Measurements from ENCODE around the gene RPTOR. TPM values are rescaled to one million over a fixed set of nuclear protein-coding genes. Genes with fewer than 3 reads are reported as not detected.

RPTOR gene
- polyA plus RNA-seq, 1 experiment: 10.8 TPM

DNA sequence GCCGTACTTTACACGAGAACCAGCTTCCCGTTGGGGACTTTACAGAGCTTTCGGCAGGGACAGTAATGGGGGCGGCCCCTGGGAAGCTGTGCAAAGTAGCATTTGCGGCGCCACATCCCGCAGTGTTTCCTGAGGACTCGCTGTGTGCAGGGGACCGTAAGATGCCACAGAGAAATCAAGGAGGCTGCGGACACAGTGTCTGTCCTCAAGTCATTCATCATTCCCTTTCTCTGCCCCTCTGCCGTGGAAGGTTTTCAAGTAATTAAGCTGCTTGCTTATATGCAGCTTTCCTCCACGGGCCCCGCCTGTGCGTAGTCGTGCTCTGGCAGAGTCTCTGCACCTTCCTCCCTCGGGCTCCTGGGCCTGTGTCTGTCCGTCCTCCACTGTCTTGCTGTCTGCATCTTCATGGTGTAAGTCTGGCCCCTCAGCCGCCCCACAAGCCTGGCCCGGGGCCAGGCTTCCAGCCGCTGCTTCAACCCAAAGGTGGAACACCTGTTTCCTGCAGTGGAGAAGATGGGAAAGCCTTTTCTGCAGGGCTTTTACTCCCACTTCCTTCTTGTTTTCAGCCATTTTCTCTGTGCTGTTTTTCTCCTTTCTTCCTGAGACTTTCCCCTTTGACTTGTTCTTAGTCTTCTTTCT is 230.1 kb downstream of the RPTOR start:
- Histone ChIP-seq H3K36me3 (ENCODE audit: control insufficient read depth, insufficient read depth, low read length) (peaks cover 1% of the 10 kb centered on the region), H3K27me3 (ENCODE audit: control insufficient read depth, insufficient read depth, low read length) (no peaks in the 10 kb centered on the region), H3K4me3 (ENCODE audit: low read depth, low read length) (no peak overlapping the region)
- ChIA-PET POLR2A (interaction anchor here (0.6 kb wide), 1 partner anchor 15 kb away, joined by 3 read pairs; no protein-coding TSS in a partner anchor), CTCF (interaction anchor here (1.5 kb wide), 1 partner anchor 117 kb away, joined by 3 read pairs; no protein-coding TSS in a partner anchor)
- DNase-seq (ENCODE audit: low read depth): no peak
- TF ChIP-seq CTCF (IDR thresholded peaks at IDR 0.05; ENCODE audit: insufficient read depth, low read depth, low read length): no peak

- ChIA-PET POLR2A (no interaction called here), CTCF (interaction anchor here (0.6 kb wide), 1 partner anchor 31 kb away, joined by 3 read pairs; no protein-coding TSS in a partner anchor)
- Histone ChIP-seq H3K36me3 (ENCODE audit: control insufficient read depth, insufficient read depth, low read length) (peaks cover 1% of the 10 kb centered on the region), H3K4me3 (ENCODE audit: low read depth, low read length) (no peak overlapping the region), H3K27me3 (ENCODE audit: control insufficient read depth, insufficient read depth, low read length) (no peaks in the 10 kb centered on the region)
- no peak for TF ChIP-seq CTCF (IDR thresholded peaks at IDR 0.05; ENCODE audit: insufficient read depth, low read depth, low read length)
- no peak for DNase-seq (ENCODE audit: low read depth)
Observed at GRCh38 chr17:80775863-80776262, 231.2 kb downstream of the RPTOR start.

DNA sequence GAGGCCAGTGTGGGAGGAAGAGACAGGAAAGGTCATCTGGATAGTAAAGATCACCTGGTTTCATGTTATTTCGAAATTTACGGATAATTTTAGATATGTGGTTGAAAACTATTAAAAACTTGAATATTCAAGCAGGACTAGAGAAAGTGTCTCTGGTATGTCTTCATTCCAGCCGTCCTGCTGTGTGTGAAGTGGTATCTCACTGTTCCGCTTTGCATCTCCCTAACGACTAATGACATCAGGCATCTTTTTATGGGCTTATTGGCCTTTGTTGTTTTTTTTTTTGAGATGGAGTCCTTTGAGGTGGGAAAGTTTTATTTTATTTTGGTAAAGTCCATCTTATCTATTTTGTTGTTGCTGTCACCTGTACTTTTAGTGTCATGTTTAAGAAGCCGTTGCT is 232.6 kb downstream of the RPTOR start:
- H3K4me3 ChIP-seq (ENCODE audit: low read depth, low read length): no peak overlapping the region
- DNase-seq (ENCODE audit: low read depth): no peak
- ChIA-PET CTCF (no interaction called here), POLR2A (no interaction called here)
- no peaks in the 10 kb centered on the region for H3K27me3 ChIP-seq (ENCODE audit: control insufficient read depth, insufficient read depth, low read length)
- no peaks in the 10 kb centered on the region for H3K36me3 ChIP-seq (ENCODE audit: control insufficient read depth, insufficient read depth, low read length)
- no peak for TF ChIP-seq CTCF (IDR thresholded peaks at IDR 0.05; ENCODE audit: insufficient read depth, low read depth, low read length)

DNA sequence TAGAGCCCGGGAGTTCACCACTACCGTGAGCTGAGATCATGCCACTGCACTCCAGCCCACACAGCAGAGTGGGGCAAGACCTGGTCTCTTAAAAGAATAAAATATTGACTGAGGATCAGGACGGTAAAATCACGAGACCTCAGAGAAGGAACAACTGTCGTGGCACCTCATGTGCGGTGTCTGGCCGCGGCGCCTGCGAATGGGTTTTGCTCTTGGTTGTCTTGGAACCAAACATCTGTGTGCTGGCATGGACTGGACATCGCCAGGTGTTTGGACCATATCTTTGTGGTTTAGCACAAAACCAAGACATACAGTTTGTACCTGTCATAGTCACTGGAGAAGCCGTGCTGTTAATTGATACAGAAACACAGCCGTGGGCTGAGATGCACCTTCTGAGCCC is 234.1 kb downstream of the RPTOR start:
- ChIA-PET CTCF (no interaction called here), POLR2A (no interaction called here)
- no peaks in the 10 kb centered on the region for H3K36me3 ChIP-seq (ENCODE audit: control insufficient read depth, insufficient read depth, low read length)

DNA sequence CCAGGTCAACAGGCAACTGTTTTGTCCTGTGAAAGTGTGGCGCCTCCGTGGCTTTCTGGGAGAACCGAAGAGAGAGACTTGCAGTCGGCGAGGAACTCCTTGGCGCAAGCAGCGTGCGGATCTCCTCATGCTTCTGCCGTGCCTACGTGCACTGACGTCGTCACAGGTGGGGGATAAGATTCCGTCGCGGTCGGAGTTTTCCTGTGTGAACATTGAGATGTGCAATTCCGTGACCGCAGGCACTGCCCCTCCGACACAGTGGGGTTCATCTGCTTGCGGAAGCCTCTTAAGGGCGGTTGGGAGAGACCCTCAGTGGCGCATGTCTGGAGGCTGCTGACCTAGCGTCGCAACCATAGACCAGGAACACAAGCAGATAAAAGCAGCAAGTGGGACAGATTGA is 234.7 kb downstream of the RPTOR start:
- no peak overlapping the region for H3K4me3 ChIP-seq (ENCODE audit: low read depth, low read length)
- H3K27me3 ChIP-seq (ENCODE audit: control insufficient read depth, insufficient read depth, low read length): no peaks in the 10 kb centered on the region
- H3K36me3 ChIP-seq (ENCODE audit: control insufficient read depth, insufficient read depth, low read length): no peaks in the 10 kb centered on the region
- no peak for TF ChIP-seq CTCF (IDR thresholded peaks at IDR 0.05; ENCODE audit: insufficient read depth, low read depth, low read length)
- DNase-seq (ENCODE audit: low read depth): no peak
- CTCF ChIA-PET: interaction anchor here (1.4 kb wide), 1 partner anchor 12 kb away, joined by 3 read pairs; no protein-coding TSS in a partner anchor
- POLR2A ChIA-PET: no interaction called here

More for the DNA sequence above, 234.1 kb downstream of the RPTOR start:
- Histone ChIP-seq H3K27me3 (ENCODE audit: control insufficient read depth, insufficient read depth, low read length) (no peaks in the 10 kb centered on the region), H3K4me3 (ENCODE audit: low read depth, low read length) (no peak overlapping the region)
- DNase-seq (ENCODE audit: low read depth): no peak
- TF ChIP-seq CTCF (IDR thresholded peaks at IDR 0.05; ENCODE audit: insufficient read depth, low read depth, low read length): no peak

Measured in BJ (cell line).